ENCODE results near the gene ATF6. TPM values are rescaled to one million over a fixed set of nuclear protein-coding genes. Genes with fewer than 3 reads are reported as not detected.

Gene ATF6
- total RNA-seq, 1 experiment from 2014 or later = 10.6 TPM

DNA sequence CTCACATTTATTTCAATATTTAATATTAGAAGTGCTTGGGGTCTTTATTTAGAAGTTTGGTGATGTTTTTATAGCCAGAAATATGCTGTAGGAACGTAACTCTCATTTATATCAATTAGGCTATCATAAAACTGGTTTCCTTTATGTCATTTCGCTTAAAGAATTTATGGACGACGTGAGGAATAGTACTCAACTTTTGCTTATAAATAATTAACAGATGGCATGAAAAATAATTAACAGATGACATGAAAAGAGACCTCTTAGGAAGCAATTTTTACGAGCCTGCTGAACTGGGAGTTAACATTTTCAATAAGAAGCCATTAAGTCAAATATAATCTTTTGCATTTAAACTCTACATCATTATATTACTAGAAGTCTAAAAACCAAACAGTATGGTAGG lies 134.0 kb downstream of the ATF6 start:
- POLR2A ChIA-PET = no interaction called here
- Mint-ChIP-seq H3K4me1 (peaks cover 7% of the 10 kb centered on the region), H3K27me3 (ENCODE audit: low read depth) (no peaks in the 10 kb centered on the region), H3K36me3 (no peaks in the 10 kb centered on the region), H3K4me3 (no peak overlapping the region), H3K9me3 (no peaks in the 10 kb centered on the region), H3K27ac (no peak overlapping the region)
- DNase-seq (ENCODE audit: low spot score) = no peak
- no peak for ATAC-seq
- TF ChIP-seq, protein P1, sequence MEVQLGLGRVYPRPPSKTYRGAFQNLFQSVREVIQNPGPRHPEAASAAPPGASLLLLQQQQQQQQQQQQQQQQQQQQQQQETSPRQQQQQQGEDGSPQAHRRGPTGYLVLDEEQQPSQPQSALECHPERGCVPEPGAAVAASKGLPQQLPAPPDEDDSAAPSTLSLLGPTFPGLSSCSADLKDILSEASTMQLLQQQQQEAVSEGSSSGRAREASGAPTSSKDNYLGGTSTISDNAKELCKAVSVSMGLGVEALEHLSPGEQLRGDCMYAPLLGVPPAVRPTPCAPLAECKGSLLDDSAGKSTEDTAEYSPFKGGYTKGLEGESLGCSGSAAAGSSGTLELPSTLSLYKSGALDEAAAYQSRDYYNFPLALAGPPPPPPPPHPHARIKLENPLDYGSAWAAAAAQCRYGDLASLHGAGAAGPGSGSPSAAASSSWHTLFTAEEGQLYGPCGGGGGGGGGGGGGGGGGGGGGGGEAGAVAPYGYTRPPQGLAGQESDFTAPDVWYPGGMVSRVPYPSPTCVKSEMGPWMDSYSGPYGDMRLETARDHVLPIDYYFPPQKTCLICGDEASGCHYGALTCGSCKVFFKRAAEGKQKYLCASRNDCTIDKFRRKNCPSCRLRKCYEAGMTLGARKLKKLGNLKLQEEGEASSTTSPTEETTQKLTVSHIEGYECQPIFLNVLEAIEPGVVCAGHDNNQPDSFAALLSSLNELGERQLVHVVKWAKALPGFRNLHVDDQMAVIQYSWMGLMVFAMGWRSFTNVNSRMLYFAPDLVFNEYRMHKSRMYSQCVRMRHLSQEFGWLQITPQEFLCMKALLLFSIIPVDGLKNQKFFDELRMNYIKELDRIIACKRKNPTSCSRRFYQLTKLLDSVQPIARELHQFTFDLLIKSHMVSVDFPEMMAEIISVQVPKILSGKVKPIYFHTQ (CRISPR knock-in tag; IDR thresholded peaks at IDR 0.05) = no peak
- TF ChIP-seq SMAD4 (CRISPR knock-in tag; IDR thresholded peaks at IDR 0.05) = no peak
- no peak for TF ChIP-seq SMAD3 (CRISPR knock-in tag; IDR thresholded peaks at IDR 0.05; ENCODE audit: borderline replicate concordance)
- no peak for TF ChIP-seq PRRX2 (CRISPR knock-in tag; IDR thresholded peaks at IDR 0.05)
- TF ChIP-seq NR2C2 (CRISPR knock-in tag; IDR thresholded peaks at IDR 0.05) = no peak
- no peak for TF ChIP-seq SOX15 (CRISPR knock-in tag; IDR thresholded peaks at IDR 0.05)
- TF ChIP-seq, protein P2, sequence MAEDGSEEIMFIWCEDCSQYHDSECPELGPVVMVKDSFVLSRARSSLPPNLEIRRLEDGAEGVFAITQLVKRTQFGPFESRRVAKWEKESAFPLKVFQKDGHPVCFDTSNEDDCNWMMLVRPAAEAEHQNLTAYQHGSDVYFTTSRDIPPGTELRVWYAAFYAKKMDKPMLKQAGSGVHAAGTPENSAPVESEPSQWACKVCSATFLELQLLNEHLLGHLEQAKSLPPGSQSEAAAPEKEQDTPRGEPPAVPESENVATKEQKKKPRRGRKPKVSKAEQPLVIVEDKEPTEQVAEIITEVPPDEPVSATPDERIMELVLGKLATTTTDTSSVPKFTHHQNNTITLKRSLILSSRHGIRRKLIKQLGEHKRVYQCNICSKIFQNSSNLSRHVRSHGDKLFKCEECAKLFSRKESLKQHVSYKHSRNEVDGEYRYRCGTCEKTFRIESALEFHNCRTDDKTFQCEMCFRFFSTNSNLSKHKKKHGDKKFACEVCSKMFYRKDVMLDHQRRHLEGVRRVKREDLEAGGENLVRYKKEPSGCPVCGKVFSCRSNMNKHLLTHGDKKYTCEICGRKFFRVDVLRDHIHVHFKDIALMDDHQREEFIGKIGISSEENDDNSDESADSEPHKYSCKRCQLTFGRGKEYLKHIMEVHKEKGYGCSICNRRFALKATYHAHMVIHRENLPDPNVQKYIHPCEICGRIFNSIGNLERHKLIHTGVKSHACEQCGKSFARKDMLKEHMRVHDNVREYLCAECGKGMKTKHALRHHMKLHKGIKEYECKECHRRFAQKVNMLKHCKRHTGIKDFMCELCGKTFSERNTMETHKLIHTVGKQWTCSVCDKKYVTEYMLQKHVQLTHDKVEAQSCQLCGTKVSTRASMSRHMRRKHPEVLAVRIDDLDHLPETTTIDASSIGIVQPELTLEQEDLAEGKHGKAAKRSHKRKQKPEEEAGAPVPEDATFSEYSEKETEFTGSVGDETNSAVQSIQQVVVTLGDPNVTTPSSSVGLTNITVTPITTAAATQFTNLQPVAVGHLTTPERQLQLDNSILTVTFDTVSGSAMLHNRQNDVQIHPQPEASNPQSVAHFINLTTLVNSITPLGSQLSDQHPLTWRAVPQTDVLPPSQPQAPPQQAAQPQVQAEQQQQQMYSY (CRISPR knock-in tag; IDR thresholded peaks at IDR 0.05) = no peak
- TF ChIP-seq, protein P3, sequence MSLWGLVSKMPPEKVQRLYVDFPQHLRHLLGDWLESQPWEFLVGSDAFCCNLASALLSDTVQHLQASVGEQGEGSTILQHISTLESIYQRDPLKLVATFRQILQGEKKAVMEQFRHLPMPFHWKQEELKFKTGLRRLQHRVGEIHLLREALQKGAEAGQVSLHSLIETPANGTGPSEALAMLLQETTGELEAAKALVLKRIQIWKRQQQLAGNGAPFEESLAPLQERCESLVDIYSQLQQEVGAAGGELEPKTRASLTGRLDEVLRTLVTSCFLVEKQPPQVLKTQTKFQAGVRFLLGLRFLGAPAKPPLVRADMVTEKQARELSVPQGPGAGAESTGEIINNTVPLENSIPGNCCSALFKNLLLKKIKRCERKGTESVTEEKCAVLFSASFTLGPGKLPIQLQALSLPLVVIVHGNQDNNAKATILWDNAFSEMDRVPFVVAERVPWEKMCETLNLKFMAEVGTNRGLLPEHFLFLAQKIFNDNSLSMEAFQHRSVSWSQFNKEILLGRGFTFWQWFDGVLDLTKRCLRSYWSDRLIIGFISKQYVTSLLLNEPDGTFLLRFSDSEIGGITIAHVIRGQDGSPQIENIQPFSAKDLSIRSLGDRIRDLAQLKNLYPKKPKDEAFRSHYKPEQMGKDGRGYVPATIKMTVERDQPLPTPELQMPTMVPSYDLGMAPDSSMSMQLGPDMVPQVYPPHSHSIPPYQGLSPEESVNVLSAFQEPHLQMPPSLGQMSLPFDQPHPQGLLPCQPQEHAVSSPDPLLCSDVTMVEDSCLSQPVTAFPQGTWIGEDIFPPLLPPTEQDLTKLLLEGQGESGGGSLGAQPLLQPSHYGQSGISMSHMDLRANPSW (CRISPR knock-in tag; conservative IDR thresholded peaks at IDR 0.05; ENCODE audit: low read depth) = no peak
- TF ChIP-seq RORB (CRISPR knock-in tag; IDR thresholded peaks at IDR 0.05) = no peak
- no peak for TF ChIP-seq ZNF512 (CRISPR knock-in tag; IDR thresholded peaks at IDR 0.05; ENCODE audit: borderline replicate concordance)
- no peak for TF ChIP-seq ZNF219 (CRISPR knock-in tag; IDR thresholded peaks at IDR 0.05; ENCODE audit: borderline replicate concordance)
- CTCF ChIA-PET = interaction anchor here (1.2 kb wide), 1 partner anchor 137 kb away, joined by 4 read pairs; no protein-coding TSS in a partner anchor

- H3K27ac Mint-ChIP-seq = no peak overlapping the region
- H3K9me3 Mint-ChIP-seq = no peaks in the 10 kb centered on the region
- no peaks in the 10 kb centered on the region for H3K36me3 Mint-ChIP-seq
- no peaks in the 10 kb centered on the region for H3K27me3 Mint-ChIP-seq (ENCODE audit: low read depth)
- ATAC-seq (no peak; the same call in 1 of the 2 replicates), DNase-seq (ENCODE audit: low spot score) (no peak)
- peaks cover 13% of the 10 kb centered on the region for H3K4me1 Mint-ChIP-seq
- ChIA-PET CTCF (interaction anchor here (1.1 to 1.5 kb wide), 2 partner anchors 110 to 135 kb away, joined by 4 to 15 read pairs; no protein-coding TSS in a partner anchor), POLR2A (no interaction called here)
- H3K4me3 Mint-ChIP-seq = no peak overlapping the region
- TF ChIP-seq, protein P4, sequence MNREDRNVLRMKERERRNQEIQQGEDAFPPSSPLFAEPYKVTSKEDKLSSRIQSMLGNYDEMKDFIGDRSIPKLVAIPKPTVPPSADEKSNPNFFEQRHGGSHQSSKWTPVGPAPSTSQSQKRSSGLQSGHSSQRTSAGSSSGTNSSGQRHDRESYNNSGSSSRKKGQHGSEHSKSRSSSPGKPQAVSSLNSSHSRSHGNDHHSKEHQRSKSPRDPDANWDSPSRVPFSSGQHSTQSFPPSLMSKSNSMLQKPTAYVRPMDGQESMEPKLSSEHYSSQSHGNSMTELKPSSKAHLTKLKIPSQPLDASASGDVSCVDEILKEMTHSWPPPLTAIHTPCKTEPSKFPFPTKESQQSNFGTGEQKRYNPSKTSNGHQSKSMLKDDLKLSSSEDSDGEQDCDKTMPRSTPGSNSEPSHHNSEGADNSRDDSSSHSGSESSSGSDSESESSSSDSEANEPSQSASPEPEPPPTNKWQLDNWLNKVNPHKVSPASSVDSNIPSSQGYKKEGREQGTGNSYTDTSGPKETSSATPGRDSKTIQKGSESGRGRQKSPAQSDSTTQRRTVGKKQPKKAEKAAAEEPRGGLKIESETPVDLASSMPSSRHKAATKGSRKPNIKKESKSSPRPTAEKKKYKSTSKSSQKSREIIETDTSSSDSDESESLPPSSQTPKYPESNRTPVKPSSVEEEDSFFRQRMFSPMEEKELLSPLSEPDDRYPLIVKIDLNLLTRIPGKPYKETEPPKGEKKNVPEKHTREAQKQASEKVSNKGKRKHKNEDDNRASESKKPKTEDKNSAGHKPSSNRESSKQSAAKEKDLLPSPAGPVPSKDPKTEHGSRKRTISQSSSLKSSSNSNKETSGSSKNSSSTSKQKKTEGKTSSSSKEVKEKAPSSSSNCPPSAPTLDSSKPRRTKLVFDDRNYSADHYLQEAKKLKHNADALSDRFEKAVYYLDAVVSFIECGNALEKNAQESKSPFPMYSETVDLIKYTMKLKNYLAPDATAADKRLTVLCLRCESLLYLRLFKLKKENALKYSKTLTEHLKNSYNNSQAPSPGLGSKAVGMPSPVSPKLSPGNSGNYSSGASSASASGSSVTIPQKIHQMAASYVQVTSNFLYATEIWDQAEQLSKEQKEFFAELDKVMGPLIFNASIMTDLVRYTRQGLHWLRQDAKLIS (CRISPR knock-in tag; IDR thresholded peaks at IDR 0.05; ENCODE audit: borderline replicate concordance) = no peak
- TF ChIP-seq, protein P5, sequence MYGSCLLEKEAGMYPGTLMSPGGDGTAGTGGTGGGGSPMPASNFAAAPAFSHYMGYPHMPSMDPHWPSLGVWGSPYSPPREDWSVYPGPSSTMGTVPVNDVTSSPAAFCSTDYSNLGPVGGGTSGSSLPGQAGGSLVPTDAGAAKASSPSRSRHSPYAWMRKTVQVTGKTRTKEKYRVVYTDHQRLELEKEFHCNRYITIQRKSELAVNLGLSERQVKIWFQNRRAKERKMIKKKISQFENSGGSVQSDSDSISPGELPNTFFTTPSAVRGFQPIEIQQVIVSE (CRISPR knock-in tag; IDR thresholded peaks at IDR 0.05; ENCODE audit: borderline replicate concordance) = no peak
- TF ChIP-seq, protein P6, sequence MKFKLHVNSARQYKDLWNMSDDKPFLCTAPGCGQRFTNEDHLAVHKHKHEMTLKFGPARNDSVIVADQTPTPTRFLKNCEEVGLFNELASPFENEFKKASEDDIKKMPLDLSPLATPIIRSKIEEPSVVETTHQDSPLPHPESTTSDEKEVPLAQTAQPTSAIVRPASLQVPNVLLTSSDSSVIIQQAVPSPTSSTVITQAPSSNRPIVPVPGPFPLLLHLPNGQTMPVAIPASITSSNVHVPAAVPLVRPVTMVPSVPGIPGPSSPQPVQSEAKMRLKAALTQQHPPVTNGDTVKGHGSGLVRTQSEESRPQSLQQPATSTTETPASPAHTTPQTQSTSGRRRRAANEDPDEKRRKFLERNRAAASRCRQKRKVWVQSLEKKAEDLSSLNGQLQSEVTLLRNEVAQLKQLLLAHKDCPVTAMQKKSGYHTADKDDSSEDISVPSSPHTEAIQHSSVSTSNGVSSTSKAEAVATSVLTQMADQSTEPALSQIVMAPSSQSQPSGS (CRISPR knock-in tag; IDR thresholded peaks at IDR 0.05; ENCODE audit: borderline replicate concordance, low read depth) = no peak
- TF ChIP-seq EMX1 (CRISPR knock-in tag; IDR thresholded peaks at IDR 0.05) (no peak), SP1 (CRISPR knock-in tag; conservative IDR thresholded peaks at IDR 0.05) (no peak), ZNF416 (CRISPR knock-in tag; IDR thresholded peaks at IDR 0.05) (no peak), ZNF423 (CRISPR knock-in tag; IDR thresholded peaks at IDR 0.05) (no peak), FOXP1 (CRISPR knock-in tag; IDR thresholded peaks at IDR 0.05; ENCODE audit: borderline replicate concordance) (no peak)
Observed at GRCh38 chr1:161902182-161902581, 136.1 kb downstream of the ATF6 start.

All from WTC11 (cell line).